Endothelial cell of umbilical vein (primary cell): Measurements from ENCODE around the gene FLRT3. TPM values are rescaled to one million over a fixed set of nuclear protein-coding genes. Genes with fewer than 3 reads are reported as not detected.

Source experiments
- BruUV-seq: library from RNA; stranded (reverse); fragments of 400-500 nt; replicated peaks from 2 replicates; lab custom pipeline; 2021; lab: Mats Ljungman, UMichigan
- CTCF ChIA-PET: fragments of 300-600, 350-600 bp; sonication (Branson Sonifier 250); formaldehyde crosslinking; loops from one replicate; lab custom pipeline; 2021; ENCODE audit warnings: antibody characterized with exemption, inconsistent platforms; lab: Charles Lee
- POLR2A ChIA-PET: fragments of 300-600, 350-600 bp; sonication (Branson Sonifier 250); formaldehyde crosslinking; loops from one replicate; lab custom pipeline; 2021; ENCODE audit warnings: antibody characterized with exemption, inconsistent platforms; lab: Charles Lee
- DNase-seq: peaks from one replicate; pipeline ENCODE4 v3.0.0-alpha.2; 2011; ENCODE audit warnings: low read depth, low spot score
- FAIRE-seq: peaks from 2 replicates; lab custom pipeline; 2011; peaks lifted over from hg19 to GRCh38; lab: Jason Lieb, UNC
- H2AFZ ChIP-seq: 2 replicates; pipeline ENCODE4 v1.6.0; 2012; ENCODE audit warnings: low read depth, low read length, control low read depth, inconsistent platforms
- H3K27ac ChIP-seq: 2 replicates; pipeline ENCODE4 v1.5.1; 2011; ENCODE audit warnings: low read depth, mild to moderate bottlenecking, control low read depth, low read length, moderate library complexity; ENCODE audit not compliant: insufficient read depth
- H3K27me3 ChIP-seq, 2 experiments: 2 replicates each; pipeline versions ENCODE4 v1.6.0 to v1.6.1; 2011; ENCODE audit warnings: low read length in 2 of 2, mixed read lengths in 1 of 2; ENCODE audit not compliant: control insufficient read depth in 2 of 2, insufficient read depth in 2 of 2
- H3K36me3 ChIP-seq, 2 experiments: 2 replicates in 1 of 2; 3 replicates in 1 of 2; pipeline ENCODE4 v1.5.1; 2011; ENCODE audit warnings: low read length in 2 of 2, mild to moderate bottlenecking in 1 of 2, moderate library complexity in 1 of 2; ENCODE audit not compliant: control insufficient read depth in 2 of 2, insufficient read depth in 2 of 2; ENCODE audit errors: extremely low read depth in 1 of 2
- H3K4me1 ChIP-seq: 3 replicates; pipeline ENCODE4 v1.5.1; 2011; ENCODE audit warnings: mild to moderate bottlenecking, low read length; ENCODE audit not compliant: control insufficient read depth, insufficient read depth; ENCODE audit errors: extremely low read depth
- H3K4me2 ChIP-seq: 2 replicates; pipeline ENCODE4 v1.6.1; 2011; ENCODE audit warnings: low read length, control low read depth, mixed read lengths; ENCODE audit not compliant: insufficient read depth
- H3K4me3 ChIP-seq, 3 experiments: fragments of 200-600 bp in 1 of 3; sonication (generic), shearing (Covaris generic) in 1 of 3; replicated peaks in 1 of 3; 2 replicates each; pipeline ENCODE4 v1.5.1; 2011 to 2016; ENCODE audit warnings: control low read depth in 3 of 3, low read length in 3 of 3, mild to moderate bottlenecking in 2 of 3, inconsistent platforms in 1 of 3, low read depth in 1 of 3, moderate library complexity in 1 of 3; ENCODE audit not compliant: insufficient read depth in 1 of 3
- H3K79me2 ChIP-seq: 2 replicates; pipeline ENCODE4 v1.6.0; 2012; ENCODE audit warnings: low read length, inconsistent platforms; ENCODE audit not compliant: control insufficient read depth, insufficient read depth
- H3K9ac ChIP-seq: replicated peaks from 2 replicates; pipeline ENCODE3; 2011; ENCODE audit warnings: low read length, control low read depth; ENCODE audit not compliant: insufficient read depth; ENCODE audit errors: extremely low read depth
- H3K9me1 ChIP-seq: replicated peaks from 3 replicates; pipeline ENCODE4 v1.6.0; 2011; ENCODE audit warnings: mild to moderate bottlenecking, low read length; ENCODE audit not compliant: control insufficient read depth, insufficient read depth; ENCODE audit errors: extremely low read depth
- H3K9me3 ChIP-seq: replicated peaks from 2 replicates; pipeline ENCODE4 v1.5.1; 2012; ENCODE audit warnings: low read length, inconsistent platforms; ENCODE audit not compliant: control insufficient read depth, insufficient read depth
- H4K20me1 ChIP-seq: replicated peaks from 2 replicates; pipeline ENCODE3; 2011; ENCODE audit warnings: mild to moderate bottlenecking, low read length; ENCODE audit not compliant: control insufficient read depth, insufficient read depth; ENCODE audit errors: extremely low read depth
- CTCF ChIP-seq, 2 donors: IDR thresholded peaks; 1 replicate in 1 of 2; 2 replicates in 1 of 2; pipeline ENCODE4 v1.5.1; 2011; ENCODE audit warnings: low read length in 2 of 2, mild to moderate bottlenecking in 2 of 2, moderate library complexity in 2 of 2, control low read depth in 1 of 2, inconsistent platforms in 1 of 2, low read depth in 1 of 2; ENCODE audit not compliant: insufficient read depth in 1 of 2; ENCODE audit errors: extremely low read depth in 1 of 2
- EZH2 ChIP-seq: IDR thresholded peaks from 2 replicates; pipeline ENCODE4 v1.6.1; 2012; ENCODE audit warnings: borderline replicate concordance, low read depth, mild to moderate bottlenecking, moderate library complexity, low read length, inconsistent platforms; ENCODE audit not compliant: severe bottlenecking
- FOS ChIP-seq: IDR thresholded peaks from 2 replicates; pipeline ENCODE4 v1.6.1; 2011; ENCODE audit warnings: mild to moderate bottlenecking, low read length, moderate library complexity, borderline replicate concordance; ENCODE audit not compliant: insufficient read depth
- GATA2 ChIP-seq: IDR thresholded peaks from 2 replicates; pipeline ENCODE4 v1.7.0; 2011; ENCODE audit warnings: low read depth, mild to moderate bottlenecking, moderate library complexity, mixed read lengths, low read length; ENCODE audit not compliant: insufficient read length, insufficient read depth
- JUN ChIP-seq: IDR thresholded peaks from 2 replicates; pipeline ENCODE4 v1.6.1; 2011; ENCODE audit warnings: borderline replicate concordance, low read depth; ENCODE audit not compliant: insufficient read length, insufficient read depth
- MYC ChIP-seq: IDR thresholded peaks from one replicate; pipeline ENCODE4 v1.6.1; 2011; ENCODE audit warnings: mild to moderate bottlenecking, low read depth, low read length
- POLR2A ChIP-seq: IDR thresholded peaks from 2 replicates; pipeline ENCODE4 v1.6.1; 2012; ENCODE audit warnings: low read depth, mild to moderate bottlenecking, control low read depth, low read length
- POLR2AphosphoS5 ChIP-seq: IDR thresholded peaks from 2 replicates; pipeline ENCODE4 v1.6.1; 2012; ENCODE audit warnings: low read depth, mild to moderate bottlenecking, control low read depth, low read length, moderate library complexity; ENCODE audit not compliant: insufficient read depth
- dilution Hi-C: fragments of 300-500 bp; cut with MboI; formaldehyde crosslinking; loops from one replicate; pipeline ENCODE4 v1.15.0; 2019; ENCODE audit warnings: low sequenced_read_pairs; ENCODE audit not compliant: extremely low pct_ligation_motif_present
- intact Hi-C: fragments of 100-400 bp; cut with micrococcal nuclease; formaldehyde crosslinking; loops from one replicate; pipeline ENCODE4 v1.10.0; 2022
- polyA plus RNA-seq, 4 experiments: library from polyadenylated mRNA; depleted of rRNA in 3 of 4; stranded (reverse) in 3 of 4; unstranded in 1 of 4; fragments of >200 nt; gene quantifications; 2 replicates each; pipeline versions ENCODE4 v1.2.1 to v1.2.3, GENCODE V29; 2011 to 2012; ENCODE audit warnings: missing spikeins in 1 of 4
- total RNA-seq: library from RNA; stranded (reverse); gene quantifications from 2 replicates; pipeline ENCODE4 v1.2.3, GENCODE V29; 2021
- TF ChIP-seq, protein P1 (sequence below): IDR thresholded peaks from 2 replicates; pipeline ENCODE4 v1.6.1; 2011; ENCODE audit not compliant: insufficient read depth, insufficient read length

FLRT3 gene
- total and polyA plus RNA-seq, 2 donors (not counting 3 experiments of a cell fraction or from before 2014, with no cell fraction given), result 0.06 to 0.13 TPM

GRCh38 chr20:14295770-14296309, 41.6 kb downstream of the FLRT3 start:
- Histone ChIP-seq H3K9me3 (no peaks in the 10 kb centered on the region), H4K20me1 (no peaks in the 10 kb centered on the region), H2AFZ (no peak overlapping the region), H3K4me1 (no peaks in the 10 kb centered on the region), H3K4me3 (no peak overlapping the region), H3K4me2 (no peak overlapping the region), H3K9ac (no peak overlapping the region), H3K27ac (no peak overlapping the region), H3K79me2 (no peaks in the 10 kb centered on the region), H3K27me3 (no peaks in the 10 kb centered on the region), H3K9me1 (no peaks in the 10 kb centered on the region), H3K36me3 (no peaks in the 10 kb centered on the region)
- intact Hi-C loops, result no loop called here
- TF ChIP-seq, protein P1, sequence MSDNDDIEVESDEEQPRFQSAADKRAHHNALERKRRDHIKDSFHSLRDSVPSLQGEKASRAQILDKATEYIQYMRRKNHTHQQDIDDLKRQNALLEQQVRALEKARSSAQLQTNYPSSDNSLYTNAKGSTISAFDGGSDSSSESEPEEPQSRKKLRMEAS, result no peak
- TF ChIP-seq EZH2, result no peak
- no peak for TF ChIP-seq FOS
- no peak for TF ChIP-seq GATA2
- no peak for TF ChIP-seq POLR2A
- TF ChIP-seq MYC, result no peak
- TF ChIP-seq JUN, result no peak
- dilution Hi-C loops, result no loop called here
- no peak for DNase-seq
- no peak for FAIRE-seq
- ChIA-PET CTCF (no interaction called here), POLR2A (no interaction called here)
- no TSS peak for BruUV-seq

GRCh38 chr20:14295238-14295637, 42.2 kb downstream of the FLRT3 start:
- Histone ChIP-seq H3K36me3 (no peaks in the 10 kb centered on the region), H3K9me3 (no peaks in the 10 kb centered on the region), H3K9ac (no peak overlapping the region), H3K4me1 (no peaks in the 10 kb centered on the region), H3K27ac (no peak overlapping the region), H4K20me1 (no peaks in the 10 kb centered on the region), H3K4me2 (no peak overlapping the region), H3K79me2 (no peaks in the 10 kb centered on the region), H2AFZ (no peak overlapping the region), H3K4me3 (no peak overlapping the region), H3K9me1 (no peaks in the 10 kb centered on the region), H3K27me3 (no peaks in the 10 kb centered on the region)
- dilution Hi-C loops (no loop called here), intact Hi-C loops (no loop called here)
- ChIA-PET CTCF (no interaction called here), POLR2A (no interaction called here)
- peak; percentile 8 for DNase-seq
- BruUV-seq, result no TSS peak
- no peak for FAIRE-seq
- no peak for TF ChIP-seq EZH2
- no peak for TF ChIP-seq JUN
- no peak for TF ChIP-seq POLR2AphosphoS5
- no peak for TF ChIP-seq CTCF (IDR thresholded peaks at IDR 0.05; ENCODE audit: extremely low read depth in 1 of 2, insufficient read depth in 1 of 2, low read depth in 1 of 2, low read length in 2 of 2)
- no peak for TF ChIP-seq FOS
- TF ChIP-seq, protein P1, result no peak
